Measurements from ENCODE around the gene TRAPPC2L.

The TRAPPC2L gene

DNA sequence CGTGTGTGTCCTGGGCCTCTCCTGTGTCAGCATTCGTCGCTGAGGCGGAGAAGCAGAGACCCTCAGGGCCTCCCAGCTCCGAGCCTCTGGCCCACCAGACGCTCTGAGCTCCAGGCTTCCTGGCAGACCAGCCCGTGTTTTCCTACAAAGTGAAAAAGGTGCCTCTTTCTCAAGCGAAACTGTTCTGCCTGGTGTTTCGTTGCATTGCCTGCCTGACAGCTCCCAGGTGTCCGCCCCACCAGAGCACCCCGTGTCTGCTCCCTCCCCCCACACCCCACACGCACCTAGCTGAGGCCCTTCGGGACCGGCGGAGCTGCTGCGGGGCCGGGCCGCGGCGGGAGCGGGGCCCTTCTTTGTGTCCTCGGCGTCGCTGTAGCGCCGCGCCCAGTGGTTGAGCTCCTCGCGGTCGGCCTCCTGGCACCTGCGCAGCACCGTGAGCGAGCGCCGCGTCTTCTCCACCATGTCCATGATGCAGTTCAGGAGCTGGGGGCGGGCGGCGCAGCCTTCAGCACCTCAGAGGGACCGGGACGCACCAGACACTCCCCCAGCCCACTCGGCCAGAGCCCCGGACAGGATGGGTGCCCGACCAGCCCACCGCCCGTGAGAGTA is 24.2 kb downstream of the TRAPPC2L start:
- H3K27ac Mint-ChIP-seq = no peak overlapping the region
- H3K36me3 Mint-ChIP-seq (ENCODE audit: low read depth) = no peaks in the 10 kb centered on the region
- no peak overlapping the region for H3K4me3 Mint-ChIP-seq
- peaks cover 21% of the 10 kb centered on the region for H3K27me3 Mint-ChIP-seq (ENCODE audit: low read depth, poor library complexity)
- H3K4me1 Mint-ChIP-seq = peaks cover 16% of the 10 kb centered on the region
- H3K9me3 Mint-ChIP-seq = no peaks in the 10 kb centered on the region
- no peak for DNase-seq
- no peak for TF ChIP-seq CTCF (IDR thresholded peaks at IDR 0.05)

GRCh38 chr16:88881675-88882357 is 24.9 kb downstream of the TRAPPC2L start:
- peaks cover 13% of the 10 kb centered on the region for H3K4me1 Mint-ChIP-seq
- peaks cover 16% of the 10 kb centered on the region for H3K27me3 Mint-ChIP-seq (ENCODE audit: low read depth, poor library complexity)
- DNase-seq = no peak
- no peaks in the 10 kb centered on the region for H3K9me3 Mint-ChIP-seq
- H3K36me3 Mint-ChIP-seq (ENCODE audit: low read depth) = no peaks in the 10 kb centered on the region
- no peak for TF ChIP-seq CTCF (IDR thresholded peaks at IDR 0.05)
- no peak overlapping the region for H3K27ac Mint-ChIP-seq
- H3K4me3 Mint-ChIP-seq = no peak overlapping the region

GRCh38 chr16:88882358-88883030 is 25.6 kb downstream of the TRAPPC2L start:
- H3K4me3 Mint-ChIP-seq = no peak overlapping the region

GRCh38 chr16:88883117-88883895 is 26.4 kb downstream of the TRAPPC2L start:
- no peaks in the 10 kb centered on the region for H3K36me3 Mint-ChIP-seq (ENCODE audit: low read depth)
- DNase-seq = no peak
- peaks cover 12% of the 10 kb centered on the region for H3K27me3 Mint-ChIP-seq (ENCODE audit: low read depth, poor library complexity)
- no peak for TF ChIP-seq CTCF (IDR thresholded peaks at IDR 0.05)
- H3K4me1 Mint-ChIP-seq = peaks cover 26% of the 10 kb centered on the region
- H3K27ac Mint-ChIP-seq = peak overlapping the region; percentile 61
- H3K4me3 Mint-ChIP-seq = no peak overlapping the region
- no peaks in the 10 kb centered on the region for H3K9me3 Mint-ChIP-seq

More at GRCh38 chr16:88882358-88883030, 25.6 kb downstream of the TRAPPC2L start:
- no peak for TF ChIP-seq CTCF (IDR thresholded peaks at IDR 0.05)
- DNase-seq = no peak
- Mint-ChIP-seq H3K4me1 (peaks cover 20% of the 10 kb centered on the region), H3K27me3 (ENCODE audit: low read depth, poor library complexity) (peaks cover 16% of the 10 kb centered on the region), H3K36me3 (ENCODE audit: low read depth) (no peaks in the 10 kb centered on the region), H3K9me3 (no peaks in the 10 kb centered on the region), H3K27ac (no peak overlapping the region)

DNA sequence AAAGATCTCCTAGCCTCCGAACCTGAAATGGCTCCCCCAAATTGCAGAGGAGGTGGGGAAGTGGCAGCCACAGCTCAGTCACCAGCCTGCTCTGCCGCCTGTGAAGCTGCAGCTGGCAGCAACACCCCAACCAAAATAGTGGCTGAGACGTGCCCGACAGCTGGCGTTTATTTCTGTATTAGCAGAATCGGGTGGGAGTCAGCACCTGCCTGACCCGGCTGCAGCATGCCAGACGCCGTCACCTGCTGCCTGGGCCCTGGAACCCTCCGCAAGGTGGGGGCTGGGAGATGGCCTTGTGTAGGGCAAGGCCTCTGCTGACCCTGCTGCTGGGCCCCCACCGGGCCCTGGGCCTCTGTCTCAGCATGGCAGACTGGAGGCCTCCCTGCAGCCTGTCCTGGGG is 27.0 kb downstream of the TRAPPC2L start:
- H3K4me3 Mint-ChIP-seq = no peak overlapping the region
- no peak for TF ChIP-seq CTCF (IDR thresholded peaks at IDR 0.05)
- no peaks in the 10 kb centered on the region for H3K9me3 Mint-ChIP-seq
- no peak for DNase-seq
- H3K36me3 Mint-ChIP-seq (ENCODE audit: low read depth) = no peaks in the 10 kb centered on the region
- H3K27me3 Mint-ChIP-seq (ENCODE audit: low read depth, poor library complexity) = peaks cover 12% of the 10 kb centered on the region
- H3K4me1 Mint-ChIP-seq = peaks cover 26% of the 10 kb centered on the region
- H3K27ac Mint-ChIP-seq = no peak overlapping the region
